ENCODE results near the gene LATS1.

- TF ChIP-seq, protein P1, sequence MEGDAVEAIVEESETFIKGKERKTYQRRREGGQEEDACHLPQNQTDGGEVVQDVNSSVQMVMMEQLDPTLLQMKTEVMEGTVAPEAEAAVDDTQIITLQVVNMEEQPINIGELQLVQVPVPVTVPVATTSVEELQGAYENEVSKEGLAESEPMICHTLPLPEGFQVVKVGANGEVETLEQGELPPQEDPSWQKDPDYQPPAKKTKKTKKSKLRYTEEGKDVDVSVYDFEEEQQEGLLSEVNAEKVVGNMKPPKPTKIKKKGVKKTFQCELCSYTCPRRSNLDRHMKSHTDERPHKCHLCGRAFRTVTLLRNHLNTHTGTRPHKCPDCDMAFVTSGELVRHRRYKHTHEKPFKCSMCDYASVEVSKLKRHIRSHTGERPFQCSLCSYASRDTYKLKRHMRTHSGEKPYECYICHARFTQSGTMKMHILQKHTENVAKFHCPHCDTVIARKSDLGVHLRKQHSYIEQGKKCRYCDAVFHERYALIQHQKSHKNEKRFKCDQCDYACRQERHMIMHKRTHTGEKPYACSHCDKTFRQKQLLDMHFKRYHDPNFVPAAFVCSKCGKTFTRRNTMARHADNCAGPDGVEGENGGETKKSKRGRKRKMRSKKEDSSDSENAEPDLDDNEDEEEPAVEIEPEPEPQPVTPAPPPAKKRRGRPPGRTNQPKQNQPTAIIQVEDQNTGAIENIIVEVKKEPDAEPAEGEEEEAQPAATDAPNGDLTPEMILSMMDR (IDR thresholded peaks at IDR 0.05) = no peak
- no peak for TF ChIP-seq POLR2A (IDR thresholded peaks at IDR 0.05)
Measured at GRCh38 chr6:149699150-149699549, 18.8 kb downstream of the LATS1 start.

Data from body of pancreas (tissue), 4 donors.